IPS DF 6.9 (cell line): ENCODE results near the gene SND1.

Experiments
- DNase-seq: peaks from one replicate; pipeline ENCODE4 v3.0.0-alpha.2; 2013; ENCODE audit warnings: low read depth, low spot score
- H3K27ac ChIP-seq: one replicate; pipeline ENCODE4 v1.5.1; 2013; ENCODE audit warnings: low read length, control low read depth
- H3K27me3 ChIP-seq: 2 replicates; pipeline ENCODE4 v1.6.1; 2013; ENCODE audit warnings: mild to moderate bottlenecking, low read length; ENCODE audit not compliant: control insufficient read depth, insufficient read depth
- H3K36me3 ChIP-seq: 2 replicates; pipeline ENCODE4 v1.6.1; 2013; ENCODE audit warnings: low read length; ENCODE audit not compliant: control insufficient read depth, insufficient read depth
- H3K4me1 ChIP-seq: 2 replicates; pipeline ENCODE4 v1.6.1; 2013; ENCODE audit warnings: low read length; ENCODE audit not compliant: control insufficient read depth, insufficient read depth
- H3K4me3 ChIP-seq: 2 replicates; pipeline ENCODE4 v1.5.1; 2013; ENCODE audit warnings: mild to moderate bottlenecking, low read length
- H3K9me3 ChIP-seq: 2 replicates; pipeline ENCODE4 v1.6.1; 2013; ENCODE audit warnings: low read length, inconsistent platforms; ENCODE audit not compliant: control insufficient read depth, insufficient read depth
- WGBS: extraction: QIAGEN DNeasy Blood & Tissue Kit; methylation state at CpG from one replicate; pipeline ENCODE4 v1.1.7; 2013; ENCODE audit warnings: mixed read lengths, missing lambda C conversion rate; ENCODE audit not compliant: insufficient read length, insufficient coverage; 5-methylcytosine and 5-hydroxymethylcytosine counted together

SND1 gene

GRCh38 chr7:128081808-128082207, 429.8 kb downstream of the SND1 start:
- DNase-seq: no peak
- Histone ChIP-seq H3K36me3 (peaks cover 14% of the 10 kb centered on the region), H3K4me1 (no peaks in the 10 kb centered on the region), H3K27ac (no peak overlapping the region), H3K4me3 (no peak overlapping the region), H3K27me3 (no peaks in the 10 kb centered on the region), H3K9me3 (no peaks in the 10 kb centered on the region)
- no CpG with 5 or more reads among the region's 8 CpGs for WGBS

GRCh38 chr7:128082431-128082830, 430.4 kb downstream of the SND1 start:
- no peaks in the 10 kb centered on the region for H3K4me1 ChIP-seq
- no peaks in the 10 kb centered on the region for H3K27me3 ChIP-seq
- no peaks in the 10 kb centered on the region for H3K9me3 ChIP-seq
- no CpG with 5 or more reads among the region's 8 CpGs for WGBS
- no peak overlapping the region for H3K27ac ChIP-seq
- H3K4me3 ChIP-seq: no peak overlapping the region
- no peak for DNase-seq
- H3K36me3 ChIP-seq: peaks cover 16% of the 10 kb centered on the region

GRCh38 chr7:128084896-128085608, 433.1 kb downstream of the SND1 start:
- Histone ChIP-seq H3K27ac (no peak overlapping the region), H3K27me3 (no peaks in the 10 kb centered on the region), H3K9me3 (no peaks in the 10 kb centered on the region), H3K4me3 (no peak overlapping the region), H3K4me1 (no peaks in the 10 kb centered on the region), H3K36me3 (peaks cover 28% of the 10 kb centered on the region)
- DNase-seq: no peak
- WGBS: no CpG with 5 or more reads among the region's 10 CpGs

GRCh38 chr7:128090492-128090891, 438.5 kb downstream of the SND1 start:
- Histone ChIP-seq H3K27me3 (no peaks in the 10 kb centered on the region), H3K27ac (no peak overlapping the region), H3K4me1 (no peaks in the 10 kb centered on the region), H3K4me3 (no peak overlapping the region), H3K9me3 (no peaks in the 10 kb centered on the region), H3K36me3 (peaks cover 25% of the 10 kb centered on the region)
- no CpG with 5 or more reads among the region's 10 CpGs for WGBS
- DNase-seq: no peak

- H3K36me3 ChIP-seq: peaks cover 24% of the 10 kb centered on the region
- no peak for DNase-seq
These were observed 439.1 kb downstream of the SND1 start for GRCh38 chr7:128091106-128091505.

GRCh38 chr7:128092221-128092620, 440.2 kb downstream of the SND1 start:
- H3K4me3 ChIP-seq: no peak overlapping the region
- H3K36me3 ChIP-seq: peaks cover 20% of the 10 kb centered on the region
- no peak overlapping the region for H3K27ac ChIP-seq
- DNase-seq: no peak
- no peaks in the 10 kb centered on the region; the same call in 1 of the 2 replicates for H3K4me1 ChIP-seq
- no peaks in the 10 kb centered on the region for H3K27me3 ChIP-seq
- no peaks in the 10 kb centered on the region for H3K9me3 ChIP-seq
- no CpG with 5 or more reads among the region's 5 CpGs for WGBS

More at GRCh38 chr7:128091106-128091505, 439.1 kb downstream of the SND1 start:
- WGBS: no CpG with 5 or more reads among the region's 3 CpGs
- H3K9me3 ChIP-seq: no peaks in the 10 kb centered on the region
- no peak overlapping the region for H3K4me3 ChIP-seq
- no peak overlapping the region for H3K27ac ChIP-seq
- no peaks in the 10 kb centered on the region for H3K27me3 ChIP-seq
- H3K4me1 ChIP-seq: no peaks in the 10 kb centered on the region

- Histone ChIP-seq H3K27ac (no peak overlapping the region), H3K9me3 (no peaks in the 10 kb centered on the region), H3K36me3 (peaks cover 15% of the 10 kb centered on the region), H3K4me3 (no peak overlapping the region), H3K27me3 (no peaks in the 10 kb centered on the region), H3K4me1 (no peaks in the 10 kb centered on the region; the same call in 1 of the 2 replicates)
- DNase-seq: no peak
- WGBS: no CpG with 5 or more reads among the region's 14 CpGs
These were observed 441.9 kb downstream of the SND1 start for GRCh38 chr7:128093614-128094570.

GRCh38 chr7:128094686-128095085, 442.7 kb downstream of the SND1 start:
- DNase-seq: no peak
- Histone ChIP-seq H3K27me3 (no peaks in the 10 kb centered on the region), H3K27ac (no peak overlapping the region), H3K9me3 (no peaks in the 10 kb centered on the region), H3K4me1 (no peaks in the 10 kb centered on the region; the same call in 1 of the 2 replicates), H3K4me3 (no peak overlapping the region), H3K36me3 (peaks cover 11% of the 10 kb centered on the region; the same call in 1 of the 2 replicates)
- WGBS: no CpG with 5 or more reads among the region's 8 CpGs

GRCh38 chr7:128097211-128097731, 445.3 kb downstream of the SND1 start:
- no peak overlapping the region for H3K27ac ChIP-seq
- no peaks in the 10 kb centered on the region for H3K9me3 ChIP-seq
- H3K4me3 ChIP-seq: no peak overlapping the region
- no peak for DNase-seq
- H3K27me3 ChIP-seq: no peaks in the 10 kb centered on the region
- no peaks in the 10 kb centered on the region; the same call in 1 of the 2 replicates for H3K4me1 ChIP-seq
- no CpG with 5 or more reads among the region's 7 CpGs for WGBS
- 0 out of 2 replicates have a peak, but pooled peaks cover 3% of the 10 kb centered on the region for H3K36me3 ChIP-seq

GRCh38 chr7:128098629-128099028, 446.6 kb downstream of the SND1 start:
- 0 out of 2 replicates have a peak, but pooled peaks cover 2% of the 10 kb centered on the region for H3K36me3 ChIP-seq
- peaks cover 2% of the 10 kb centered on the region; the same call in 1 of the 2 replicates for H3K4me1 ChIP-seq
- H3K27ac ChIP-seq: no peak overlapping the region
- no peak for DNase-seq
- H3K9me3 ChIP-seq: no peaks in the 10 kb centered on the region
- no peak overlapping the region for H3K4me3 ChIP-seq
- WGBS: no CpG with 5 or more reads among the region's 5 CpGs
- H3K27me3 ChIP-seq: peaks cover 2% of the 10 kb centered on the region; the same call in 1 of the 2 replicates
